Stimulated activated CD8-positive, alpha-beta memory T cell treated with anti-CD3 and anti-CD28 coated beads, Interleukin-2, amount 100 ng/mL, for 48 hours (primary cell): ENCODE results near the gene RNF126.
A peak's percentile ranks its signal among the peaks of the same experiment; 100 is the strongest.

Source experiments
- DNase-seq, 2 donors: peaks; one replicate each; pipeline ENCODE4 v3.0.0-alpha.2; 2020; ENCODE audit warnings: low read depth in 2 of 2

RNF126 gene

DNA sequence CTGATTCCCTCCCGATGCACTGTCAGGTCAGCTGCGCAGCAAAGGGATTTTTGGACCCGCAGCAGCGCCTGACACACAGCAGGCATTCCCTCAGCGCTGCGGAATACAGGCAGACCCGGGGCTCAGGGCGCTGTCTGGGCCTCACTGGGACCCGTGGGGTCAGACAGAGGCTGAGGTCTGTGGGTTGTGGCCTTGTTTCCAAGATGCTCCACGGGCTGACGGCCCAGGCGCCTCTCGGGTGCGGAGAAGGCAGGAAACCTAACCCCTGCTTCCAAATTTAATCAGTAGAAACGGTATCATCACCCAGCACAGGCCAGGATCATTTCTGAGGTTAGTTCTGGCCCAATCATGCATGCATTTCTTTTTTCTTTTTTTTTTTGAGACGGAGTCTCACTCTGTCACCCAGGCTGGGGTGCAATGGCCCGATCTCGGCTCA, 686 bp upstream of the RNF126 start:
- DNase-seq, result no peak

DNA sequence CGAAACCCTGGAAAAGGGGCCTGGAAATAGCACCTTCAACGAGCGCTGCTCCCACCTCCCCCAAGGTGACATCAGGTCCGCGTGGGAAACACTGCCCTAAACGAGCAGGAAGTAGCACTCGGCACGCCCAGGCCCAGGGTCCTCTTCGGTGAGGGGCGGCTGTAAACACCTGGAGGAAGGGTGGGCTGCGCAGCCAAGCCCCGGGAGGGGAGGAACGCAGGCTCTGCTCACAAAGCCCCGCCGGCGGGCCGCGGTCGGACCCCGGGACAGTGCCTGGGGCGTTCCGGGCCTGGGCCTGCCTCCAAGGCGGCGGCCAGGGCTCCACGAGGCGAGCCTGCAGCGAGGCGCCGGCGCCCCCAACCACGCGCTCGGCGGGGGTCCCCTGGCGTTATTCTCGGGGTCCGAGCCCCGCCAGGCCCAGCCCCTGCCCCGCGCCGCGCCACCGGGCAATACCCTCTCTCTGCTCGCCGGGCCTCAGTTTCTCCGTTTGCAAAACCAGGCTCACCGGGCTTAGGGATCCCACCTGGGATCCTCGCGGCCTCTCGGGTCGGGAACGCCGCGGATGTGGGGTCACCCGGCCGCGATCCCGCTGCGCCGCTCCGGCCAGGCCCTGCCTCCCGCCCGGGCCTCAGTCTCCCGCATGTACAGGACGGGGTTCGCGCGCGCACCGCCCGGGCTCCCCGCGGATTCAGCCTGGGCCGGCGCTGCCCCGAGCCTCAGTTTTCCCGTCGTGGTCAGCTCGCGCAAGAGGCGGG, 630 bp downstream of the RNF126 start:
- peak; percentile 62 to 63 for DNase-seq

DNA sequence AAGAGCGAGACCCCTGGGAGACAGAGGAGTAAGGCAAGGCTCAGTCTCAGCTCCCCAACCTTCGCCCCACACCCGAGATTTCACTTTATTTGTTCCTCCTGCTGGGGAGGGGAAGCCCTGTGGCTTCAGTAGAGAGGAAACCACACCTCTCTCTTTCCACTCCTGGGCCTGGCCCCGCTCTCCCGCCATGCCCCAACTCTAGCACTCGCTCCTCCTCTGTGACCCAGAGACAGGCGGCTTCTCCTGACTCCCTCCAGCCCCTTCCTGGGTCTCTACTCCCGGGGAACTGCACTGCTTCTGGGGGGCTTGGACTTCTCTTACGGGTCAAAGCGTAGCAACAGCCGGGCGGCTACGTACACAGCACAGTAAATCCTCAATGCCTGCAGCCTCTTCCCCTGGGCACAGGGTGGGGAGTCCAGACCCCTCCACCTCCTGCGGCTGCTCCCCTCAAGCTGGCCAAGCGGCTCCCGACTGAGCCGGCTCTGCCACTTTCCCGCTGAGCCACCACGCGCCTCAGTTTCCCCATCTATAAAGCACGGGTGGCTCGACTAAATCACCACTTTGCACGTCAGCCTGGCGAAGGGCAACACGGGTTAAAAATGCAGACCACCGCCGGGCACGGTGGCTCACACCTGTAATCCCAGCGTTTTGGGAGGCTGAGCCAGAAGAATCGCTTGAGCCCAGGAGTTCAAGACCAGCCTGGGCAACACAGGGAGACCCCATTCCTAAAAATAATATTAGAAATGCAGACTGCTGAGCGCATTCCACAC, 1.4 kb downstream of the RNF126 start:
- peak; percentile 37 to 49 for DNase-seq

DNA sequence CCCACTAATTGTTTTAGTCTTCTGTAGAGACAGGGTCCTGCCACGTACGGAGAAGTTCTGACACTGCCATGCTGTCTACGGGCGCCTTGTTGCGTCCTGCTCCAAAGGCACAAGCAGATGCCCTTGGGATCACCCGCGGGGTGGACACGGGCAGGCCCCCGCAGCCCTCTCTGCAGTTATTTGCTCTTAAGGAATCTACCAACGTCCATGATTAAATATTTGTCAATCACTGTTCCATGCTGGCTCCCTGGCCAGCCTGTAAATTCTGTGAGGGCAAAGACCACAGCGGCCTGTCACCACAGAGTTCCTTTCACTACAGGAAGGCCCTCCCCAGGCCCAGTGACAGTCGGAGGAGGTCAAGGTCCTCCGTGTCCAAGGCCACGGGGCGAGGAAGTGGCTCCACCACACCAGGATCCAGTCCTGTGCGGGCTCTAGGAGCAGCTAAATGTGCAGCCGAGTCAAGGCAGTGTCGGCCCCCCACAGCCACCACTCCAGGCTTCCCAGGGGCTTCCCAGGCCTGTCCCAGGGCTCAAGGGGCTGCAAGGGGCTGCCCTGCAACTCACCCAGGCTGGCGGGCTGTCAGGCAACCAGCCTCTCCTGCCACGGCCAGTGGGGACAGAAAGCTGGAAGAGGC, 2.1 kb downstream of the RNF126 start:
- DNase-seq, result no peak

DNA sequence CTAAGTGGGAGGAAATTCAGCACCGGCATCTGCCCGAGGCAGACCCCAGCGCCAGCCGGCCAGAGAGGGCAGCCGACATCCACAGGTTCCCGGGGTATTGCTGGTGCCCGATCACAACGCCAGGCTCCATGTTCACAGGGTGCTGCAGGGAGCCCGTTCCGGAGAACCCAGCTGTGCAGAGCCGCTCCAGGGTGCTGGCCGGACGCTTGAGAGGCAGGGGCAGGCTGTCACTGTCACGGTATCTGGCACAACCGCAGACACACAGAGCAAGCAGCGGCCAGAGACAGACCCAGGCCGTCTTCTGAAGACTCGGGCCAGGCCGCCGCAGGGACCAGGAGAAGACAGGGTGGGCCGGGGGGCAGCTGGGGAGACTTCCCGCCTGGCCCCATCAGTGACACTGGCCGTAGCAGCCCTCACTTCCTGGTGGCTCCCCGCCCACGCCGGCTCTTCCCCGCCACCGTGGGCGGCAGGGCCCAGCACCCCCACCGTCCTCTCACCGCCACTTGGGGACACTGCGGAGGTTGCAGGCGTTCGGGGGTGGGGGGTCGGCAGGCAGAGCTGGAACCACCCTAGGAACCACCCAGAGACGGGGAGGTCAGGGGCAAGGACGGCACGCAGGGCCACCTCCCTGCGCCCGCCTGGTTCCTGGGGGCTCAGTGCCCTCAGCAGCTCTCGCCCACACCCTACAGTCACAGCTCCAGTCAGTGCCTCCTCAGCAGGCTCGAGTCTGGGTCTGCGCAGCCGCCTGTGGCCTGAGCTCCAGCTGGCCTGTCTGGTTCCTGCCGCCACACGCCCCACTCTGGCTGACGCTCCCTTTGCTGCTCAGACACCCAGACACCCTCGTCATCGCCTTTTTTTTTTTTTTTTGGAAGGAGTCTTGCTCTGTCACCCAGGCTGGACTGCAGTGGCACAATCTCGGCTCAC, 3.8 kb downstream of the RNF126 start:
- DNase-seq, result no peak

DNA sequence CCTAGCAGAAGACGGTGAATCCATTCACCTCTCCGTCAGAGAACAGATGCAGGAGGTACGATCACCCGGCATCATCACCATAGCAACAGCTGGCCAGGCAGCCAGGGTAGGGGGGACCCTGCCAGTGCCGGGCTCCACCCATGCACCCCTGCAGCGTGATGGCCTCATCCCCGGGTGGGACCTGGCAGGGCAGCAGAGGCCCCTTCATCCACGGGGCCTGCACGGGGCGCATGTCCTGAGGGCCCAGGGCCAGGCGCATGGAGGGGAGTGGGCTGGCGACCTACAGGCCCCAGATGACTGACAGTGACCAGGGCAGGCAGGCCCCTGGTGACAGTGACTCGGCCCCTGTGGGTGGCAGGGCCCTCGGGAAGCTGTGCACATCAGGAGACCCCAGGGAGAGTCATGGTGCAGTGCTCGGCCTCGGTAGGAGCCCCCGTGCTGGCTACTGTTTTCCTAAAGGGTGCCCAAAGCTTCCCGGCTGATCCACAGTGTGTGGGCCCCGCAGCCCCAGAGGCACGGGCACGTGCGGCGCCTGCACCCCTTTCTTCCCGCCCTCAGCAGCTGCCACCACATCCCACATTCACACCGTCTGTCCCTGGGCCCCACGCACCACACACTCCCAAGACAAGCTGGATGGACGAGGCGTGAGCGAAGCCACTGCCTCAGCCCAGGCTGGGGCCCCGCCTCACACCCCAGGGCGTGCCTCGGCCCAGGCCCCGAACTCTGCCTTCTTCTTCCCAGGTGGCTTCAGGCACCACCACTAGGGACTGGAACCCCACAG, 4.8 kb downstream of the RNF126 start:
- no peak for DNase-seq

DNA sequence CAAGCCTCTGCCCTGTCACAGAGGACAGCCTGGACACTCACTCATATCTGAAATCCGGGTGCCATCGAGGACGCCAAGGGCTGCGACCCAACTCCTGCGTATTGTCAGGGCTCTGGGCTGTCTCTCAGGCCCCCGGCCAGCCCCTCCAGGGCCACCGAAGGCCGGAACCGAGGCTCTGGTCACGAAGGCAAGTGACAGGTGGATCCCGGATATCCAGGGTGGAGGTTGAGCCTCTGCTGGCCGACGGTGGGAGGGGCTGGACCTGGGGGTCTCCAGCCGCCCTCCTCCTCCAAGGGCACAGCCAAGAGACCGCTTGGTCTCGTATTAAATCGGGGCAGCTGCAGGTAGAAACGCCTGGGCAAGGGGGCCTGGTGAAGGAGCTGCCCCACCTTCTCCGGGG, 5.4 kb downstream of the RNF126 start:
- DNase-seq, result no peak

DNA sequence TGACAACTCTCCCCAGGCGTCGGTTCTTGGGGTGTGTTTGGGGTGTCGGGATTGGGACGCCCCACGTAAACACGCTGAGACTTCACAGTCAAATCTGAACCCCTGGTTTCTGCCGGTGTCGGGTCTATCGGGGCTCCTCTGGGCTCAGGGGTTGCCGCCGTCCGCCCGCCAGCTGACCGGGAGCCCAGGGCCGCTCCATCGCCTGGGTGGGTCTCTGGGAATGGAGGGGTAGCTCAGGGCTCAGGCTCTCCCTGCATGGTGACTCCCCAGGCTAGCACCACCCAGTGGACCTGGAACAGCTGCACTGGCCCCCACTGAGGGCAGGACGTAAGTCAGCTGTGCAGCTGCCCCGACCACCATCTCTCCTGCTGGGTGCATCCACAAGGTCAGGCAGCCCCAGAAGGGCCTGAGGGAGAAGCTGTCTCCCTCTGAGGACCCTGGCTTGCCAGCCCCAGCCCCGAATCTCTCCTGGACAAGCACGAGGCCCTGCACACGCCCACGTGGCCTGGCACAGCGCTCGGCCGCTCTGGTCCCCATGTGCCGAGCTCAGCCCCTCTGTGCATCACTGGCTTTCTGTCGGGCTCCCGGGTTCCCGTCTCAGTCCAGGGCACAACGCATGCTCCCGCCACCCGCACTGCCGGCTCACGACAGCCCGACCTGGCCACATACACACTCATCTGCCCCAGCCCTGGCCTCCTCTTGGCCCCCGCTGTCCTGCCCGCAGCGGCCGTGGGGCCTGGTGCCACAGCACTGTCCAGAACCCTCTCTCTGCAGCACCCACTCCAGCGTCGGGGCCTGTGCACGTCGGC, 6.1 kb downstream of the RNF126 start:
- DNase-seq, result no peak

DNA sequence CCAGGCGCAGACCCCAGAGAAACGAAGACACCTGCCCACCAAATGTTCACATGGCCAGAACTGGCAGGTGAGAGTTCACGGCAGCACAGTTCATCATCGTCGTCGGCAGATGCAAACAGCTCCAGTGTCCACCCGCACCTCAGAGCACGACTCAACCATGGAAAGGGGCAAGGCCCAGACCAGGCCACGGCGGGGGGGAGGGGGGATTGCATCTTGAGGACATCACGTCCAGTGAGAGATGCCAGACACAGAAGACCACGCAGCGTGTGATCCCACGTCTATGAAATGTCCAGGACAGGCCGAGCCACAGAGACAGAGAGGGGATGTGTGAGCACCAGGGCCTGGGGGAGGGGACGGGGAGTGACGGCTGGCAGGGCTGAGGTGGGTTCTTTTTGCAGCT, 7.3 kb downstream of the RNF126 start:
- no peak for DNase-seq

DNA sequence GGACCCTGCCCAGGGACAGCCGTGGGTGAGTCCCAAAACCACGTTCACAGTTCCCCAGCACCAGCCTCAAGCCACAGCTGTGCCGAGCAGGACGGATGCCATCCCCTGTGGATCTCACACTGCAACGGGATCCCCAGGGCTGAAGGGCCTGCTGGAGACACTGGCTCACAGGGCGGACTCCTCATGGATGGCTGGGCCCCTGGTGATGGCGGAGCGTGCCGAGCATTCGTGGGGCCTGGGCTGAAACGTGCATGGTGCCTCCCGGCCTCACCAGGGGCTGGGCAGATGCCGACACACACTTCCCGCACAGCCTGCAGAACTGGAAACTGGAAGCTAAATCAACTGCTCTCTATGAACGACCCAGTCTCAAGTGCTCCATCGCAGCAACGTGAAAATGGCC, 9.6 kb downstream of the RNF126 start:
- no peak for DNase-seq

DNA sequence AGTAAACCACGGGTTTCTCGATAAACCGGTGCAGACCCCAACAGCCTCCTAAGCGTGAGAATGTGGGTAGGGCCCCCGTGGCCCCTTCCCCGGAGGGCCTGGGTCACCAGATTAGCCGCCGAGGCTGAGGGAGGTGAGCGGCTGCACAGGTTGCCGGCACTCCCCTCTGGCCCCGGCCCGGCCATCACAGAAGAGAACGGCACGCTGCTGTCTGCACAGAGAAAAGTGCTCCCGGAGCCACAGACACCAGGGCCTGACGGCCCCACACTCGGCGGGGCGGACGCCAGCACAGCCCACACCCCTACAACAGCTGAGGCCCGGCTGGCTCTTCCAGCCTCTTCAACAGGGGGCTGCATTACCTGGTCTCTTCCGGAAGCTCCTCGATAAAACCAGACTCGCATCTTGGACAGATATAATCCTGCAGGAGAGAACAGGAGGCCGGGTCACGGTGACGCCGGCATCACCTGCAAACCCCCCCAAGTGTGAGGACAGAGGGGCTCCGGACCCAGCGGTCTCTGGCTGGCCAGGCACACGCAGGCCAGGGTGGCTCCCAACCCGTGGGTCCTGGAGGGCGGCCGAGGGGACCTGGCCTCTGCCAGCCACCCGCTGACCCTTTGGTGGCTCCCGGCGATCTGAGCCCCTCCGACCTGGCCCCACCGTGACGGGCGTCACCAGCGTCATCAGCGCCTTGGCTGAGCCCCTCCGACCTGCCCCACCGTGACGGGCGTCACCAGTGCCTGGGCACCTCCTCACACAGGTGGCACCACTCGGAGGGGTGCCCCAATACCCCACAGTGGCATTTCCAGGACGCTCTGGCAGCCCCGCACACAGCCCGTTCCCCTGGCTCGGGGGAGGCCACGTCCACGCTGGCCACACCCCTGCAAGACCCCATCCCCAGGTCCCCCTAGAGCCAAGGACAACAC, 10.3 kb downstream of the RNF126 start:
- no peak for DNase-seq

DNA sequence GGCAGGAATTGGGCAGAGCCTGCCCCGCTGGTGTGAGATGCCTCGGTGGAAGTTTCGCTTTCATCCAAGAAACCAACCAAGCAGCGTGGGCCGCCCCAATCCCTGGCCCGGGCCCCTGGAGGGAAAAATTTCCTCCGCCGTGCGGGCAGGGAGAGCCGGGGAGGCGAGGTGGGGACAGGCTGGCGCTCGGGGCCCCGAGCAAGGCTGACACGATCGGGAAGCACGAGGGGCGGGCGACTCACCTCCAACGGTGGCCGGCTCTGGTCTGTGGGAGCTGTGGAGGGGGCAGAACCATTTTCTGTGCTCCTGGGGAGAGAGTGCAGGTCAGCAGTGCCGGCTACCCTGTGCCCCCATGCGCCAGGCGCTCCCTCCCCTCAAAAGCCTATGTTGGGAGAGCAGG, 11.0 kb downstream of the RNF126 start:
- no peak for DNase-seq

DNA sequence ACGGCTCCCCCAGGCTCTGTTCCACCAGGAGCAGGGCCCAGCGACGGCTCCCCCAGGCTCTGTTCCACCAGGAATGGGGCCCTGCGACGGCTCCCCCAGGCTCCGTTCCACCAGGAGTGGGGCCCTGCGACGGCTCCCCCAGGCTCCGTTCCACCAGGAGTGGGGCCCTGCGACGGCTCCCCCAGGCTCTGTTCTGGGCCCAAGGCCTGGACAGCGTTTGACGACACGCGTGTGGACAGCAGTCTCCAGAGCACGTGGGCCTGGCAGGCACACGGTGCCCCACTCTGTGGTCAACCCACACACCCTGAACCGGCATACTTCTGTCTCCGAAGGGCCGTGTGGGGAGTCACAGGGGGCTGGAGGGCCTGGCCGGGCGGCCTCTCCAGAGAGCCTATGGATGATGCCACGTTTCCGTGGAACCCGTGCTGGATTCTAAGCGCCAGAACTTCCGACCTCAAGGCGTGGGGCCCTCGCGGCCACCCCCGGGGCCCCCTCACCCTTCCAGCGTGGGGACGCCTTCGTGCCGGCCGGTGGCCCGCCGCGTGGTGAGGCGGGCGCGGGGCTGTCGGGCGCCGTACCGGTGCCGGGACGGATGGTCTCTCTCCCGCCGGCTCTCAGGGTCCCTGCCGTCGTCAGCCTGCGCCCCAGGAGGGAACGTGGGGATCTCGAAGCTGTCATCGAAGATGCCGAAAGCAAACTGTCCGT, 11.7 kb downstream of the RNF126 start:
- no peak for DNase-seq

DNA sequence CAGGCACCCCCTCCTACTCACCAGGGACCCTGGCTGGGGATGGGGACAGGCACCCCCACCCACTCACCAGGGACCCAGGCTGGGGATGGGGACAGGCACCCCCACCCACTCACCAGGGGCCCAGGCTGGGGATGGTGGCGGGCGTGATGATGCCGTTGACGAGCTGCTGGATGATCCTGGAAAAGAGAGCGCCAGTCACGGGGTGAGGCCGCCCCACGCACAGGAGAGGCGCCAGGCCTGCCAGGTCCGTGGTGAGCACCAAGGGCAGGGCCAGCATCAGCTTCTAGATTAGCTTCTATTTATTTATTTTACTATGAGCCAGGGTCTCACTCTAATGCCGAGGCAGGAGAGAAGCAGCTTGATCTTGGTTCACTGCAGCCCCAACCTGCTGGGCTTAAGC, 12.9 kb downstream of the RNF126 start:
- no peak for DNase-seq

DNA sequence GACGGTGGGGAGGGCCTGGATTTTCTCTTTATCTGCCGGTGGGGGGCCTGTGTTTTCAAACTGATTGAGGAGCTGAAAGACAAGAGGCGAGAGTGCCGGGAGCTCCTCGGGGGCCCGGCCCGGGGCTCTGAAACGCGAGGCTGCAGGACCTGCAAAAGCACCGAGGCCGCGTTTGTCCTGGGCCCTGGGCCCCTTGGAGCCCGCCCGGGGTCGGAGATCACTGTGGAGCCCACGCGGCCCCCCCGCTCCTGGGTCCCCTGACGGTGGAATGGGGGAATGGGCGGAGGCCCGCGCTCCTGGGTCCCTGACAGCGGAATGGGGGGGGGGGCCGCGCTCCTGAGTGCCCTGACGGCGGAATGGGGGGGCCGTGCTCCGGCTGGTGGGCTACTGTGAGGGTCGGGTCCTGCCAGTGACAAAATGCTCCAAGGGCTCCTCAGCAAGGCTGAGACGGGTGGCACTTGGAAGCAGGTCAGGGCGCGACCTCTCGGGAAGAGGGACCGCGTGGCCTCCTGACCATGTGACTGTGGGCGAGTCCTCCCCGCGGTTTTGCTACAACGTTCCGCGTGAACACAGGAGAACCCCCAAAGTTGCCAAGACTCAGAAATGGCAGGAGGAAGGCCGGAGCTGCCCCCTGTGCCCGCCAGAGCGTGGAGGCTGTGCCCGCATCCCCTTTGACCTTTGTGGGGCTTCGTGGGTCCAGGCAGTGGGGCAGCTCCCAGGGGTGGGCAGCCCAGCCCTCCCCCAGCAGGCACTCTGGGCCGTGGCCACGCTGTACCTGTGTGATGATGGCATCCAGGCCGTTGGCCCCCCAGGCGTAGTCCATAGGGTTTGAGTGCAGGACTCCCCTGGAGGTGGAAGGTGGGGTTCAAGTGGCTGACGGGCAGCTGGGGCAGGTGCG, 13.9 kb downstream of the RNF126 start:
- DNase-seq, result no peak

DNA sequence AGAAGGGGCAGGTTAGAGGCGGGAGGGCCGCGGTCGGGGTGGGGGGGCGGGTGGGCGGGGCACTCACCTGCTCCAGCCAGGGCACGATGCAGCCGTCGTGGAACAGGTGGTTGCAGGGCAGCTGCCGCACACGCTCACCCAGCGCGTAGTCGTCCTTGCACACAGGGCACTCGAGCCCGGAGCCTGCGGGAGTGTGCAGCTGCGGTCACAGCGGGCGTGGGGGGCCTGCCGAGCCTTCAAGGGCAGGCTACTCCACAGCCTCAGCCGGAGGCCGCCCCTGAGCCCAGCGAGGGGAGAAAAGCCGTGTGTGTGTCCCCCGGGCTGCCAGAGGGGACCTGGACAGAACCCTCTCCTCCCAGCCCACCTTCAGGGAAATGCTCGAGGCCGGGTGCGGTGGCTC, 14.7 kb downstream of the RNF126 start:
- DNase-seq, result no peak

DNA sequence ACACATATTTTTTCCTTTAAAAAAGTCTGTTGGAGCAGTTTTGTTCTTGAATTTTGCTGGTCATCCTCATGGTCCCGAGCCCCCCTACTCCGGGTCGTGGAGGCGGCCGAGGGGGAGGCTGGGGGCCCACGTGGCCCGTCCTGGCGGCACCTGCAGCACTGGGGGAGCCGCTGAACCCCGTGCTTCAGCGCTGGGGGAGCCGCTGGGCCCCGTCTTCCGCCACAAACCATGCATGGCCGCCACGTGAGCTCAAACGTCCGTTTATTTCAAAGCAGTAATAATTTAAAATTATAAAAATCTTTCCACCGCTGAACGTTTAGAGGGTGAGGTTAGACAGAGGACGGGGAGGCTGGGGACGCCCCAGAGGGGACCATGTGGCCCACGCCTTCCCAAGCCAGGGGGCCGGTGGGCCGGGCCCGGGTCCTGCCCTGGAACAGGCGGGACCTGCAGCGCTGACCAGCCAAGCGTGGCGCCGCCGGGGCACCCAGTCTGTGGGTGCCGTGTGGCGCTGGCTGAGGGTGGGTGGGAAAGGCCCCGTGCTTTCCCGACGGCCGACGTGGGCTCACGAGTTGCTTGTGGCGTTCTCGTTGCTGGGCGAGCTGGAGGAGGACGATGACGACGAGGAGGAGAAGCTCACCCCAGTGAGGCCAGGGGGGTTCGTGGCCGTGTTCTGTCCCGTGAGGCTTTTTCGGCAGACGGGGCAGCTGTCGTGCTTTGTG, 15.3 kb downstream of the RNF126 start:
- no peak for DNase-seq
